Endothelial cell of umbilical vein (primary cell): ENCODE measurements around the gene PNPLA2. TPM values are rescaled to one million over a fixed set of nuclear protein-coding genes. Genes with fewer than 3 reads are reported as not detected.

Experiments used
- BruUV-seq: library from RNA; stranded (reverse); fragments of 400-500 nt; replicated peaks from 2 replicates; lab custom pipeline; 2021; lab: Mats Ljungman, UMichigan
- CTCF ChIA-PET: fragments of 300-600, 350-600 bp; sonication (Branson Sonifier 250); formaldehyde crosslinking; loops from one replicate; lab custom pipeline; 2021; ENCODE audit warnings: antibody characterized with exemption, inconsistent platforms; lab: Charles Lee
- POLR2A ChIA-PET: fragments of 300-600, 350-600 bp; sonication (Branson Sonifier 250); formaldehyde crosslinking; loops from one replicate; lab custom pipeline; 2021; ENCODE audit warnings: antibody characterized with exemption, inconsistent platforms; lab: Charles Lee
- DNase-seq: peaks from one replicate; pipeline ENCODE4 v3.0.0-alpha.2; 2011; ENCODE audit warnings: low read depth, low spot score
- FAIRE-seq: peaks from 2 replicates; lab custom pipeline; 2011; peaks lifted over from hg19 to GRCh38; lab: Jason Lieb, UNC
- H2AFZ ChIP-seq: 2 replicates; pipeline ENCODE4 v1.6.0; 2012; ENCODE audit warnings: low read depth, low read length, control low read depth, inconsistent platforms
- H3K27ac ChIP-seq: 2 replicates; pipeline ENCODE4 v1.5.1; 2011; ENCODE audit warnings: low read depth, mild to moderate bottlenecking, control low read depth, low read length, moderate library complexity; ENCODE audit not compliant: insufficient read depth
- H3K27me3 ChIP-seq, 2 experiments: 2 replicates each; pipeline versions ENCODE4 v1.6.0 to v1.6.1; 2011; ENCODE audit warnings: low read length in 2 of 2, mixed read lengths in 1 of 2; ENCODE audit not compliant: control insufficient read depth in 2 of 2, insufficient read depth in 2 of 2
- H3K36me3 ChIP-seq, 2 experiments: 2 replicates in 1 of 2; 3 replicates in 1 of 2; pipeline ENCODE4 v1.5.1; 2011; ENCODE audit warnings: low read length in 2 of 2, mild to moderate bottlenecking in 1 of 2, moderate library complexity in 1 of 2; ENCODE audit not compliant: control insufficient read depth in 2 of 2, insufficient read depth in 2 of 2; ENCODE audit errors: extremely low read depth in 1 of 2
- H3K4me1 ChIP-seq: 3 replicates; pipeline ENCODE4 v1.5.1; 2011; ENCODE audit warnings: mild to moderate bottlenecking, low read length; ENCODE audit not compliant: control insufficient read depth, insufficient read depth; ENCODE audit errors: extremely low read depth
- H3K4me2 ChIP-seq: 2 replicates; pipeline ENCODE4 v1.6.1; 2011; ENCODE audit warnings: low read length, control low read depth, mixed read lengths; ENCODE audit not compliant: insufficient read depth
- H3K4me3 ChIP-seq, 3 experiments: fragments of 200-600 bp in 1 of 3; sonication (generic), shearing (Covaris generic) in 1 of 3; replicated peaks in 1 of 3; 2 replicates each; pipeline ENCODE4 v1.5.1; 2011 to 2016; ENCODE audit warnings: control low read depth in 3 of 3, low read length in 3 of 3, mild to moderate bottlenecking in 2 of 3, inconsistent platforms in 1 of 3, low read depth in 1 of 3, moderate library complexity in 1 of 3; ENCODE audit not compliant: insufficient read depth in 1 of 3
- H3K79me2 ChIP-seq: 2 replicates; pipeline ENCODE4 v1.6.0; 2012; ENCODE audit warnings: low read length, inconsistent platforms; ENCODE audit not compliant: control insufficient read depth, insufficient read depth
- H3K9ac ChIP-seq: replicated peaks from 2 replicates; pipeline ENCODE3; 2011; ENCODE audit warnings: low read length, control low read depth; ENCODE audit not compliant: insufficient read depth; ENCODE audit errors: extremely low read depth
- H3K9me1 ChIP-seq: replicated peaks from 3 replicates; pipeline ENCODE4 v1.6.0; 2011; ENCODE audit warnings: mild to moderate bottlenecking, low read length; ENCODE audit not compliant: control insufficient read depth, insufficient read depth; ENCODE audit errors: extremely low read depth
- H3K9me3 ChIP-seq: replicated peaks from 2 replicates; pipeline ENCODE4 v1.5.1; 2012; ENCODE audit warnings: low read length, inconsistent platforms; ENCODE audit not compliant: control insufficient read depth, insufficient read depth
- H4K20me1 ChIP-seq: replicated peaks from 2 replicates; pipeline ENCODE3; 2011; ENCODE audit warnings: mild to moderate bottlenecking, low read length; ENCODE audit not compliant: control insufficient read depth, insufficient read depth; ENCODE audit errors: extremely low read depth
- CTCF ChIP-seq, 2 donors: IDR thresholded peaks; 1 replicate in 1 of 2; 2 replicates in 1 of 2; pipeline ENCODE4 v1.5.1; 2011; ENCODE audit warnings: low read length in 2 of 2, mild to moderate bottlenecking in 2 of 2, moderate library complexity in 2 of 2, control low read depth in 1 of 2, inconsistent platforms in 1 of 2, low read depth in 1 of 2; ENCODE audit not compliant: insufficient read depth in 1 of 2; ENCODE audit errors: extremely low read depth in 1 of 2
- EZH2 ChIP-seq: IDR thresholded peaks from 2 replicates; pipeline ENCODE4 v1.6.1; 2012; ENCODE audit warnings: borderline replicate concordance, low read depth, mild to moderate bottlenecking, moderate library complexity, low read length, inconsistent platforms; ENCODE audit not compliant: severe bottlenecking
- FOS ChIP-seq: IDR thresholded peaks from 2 replicates; pipeline ENCODE4 v1.6.1; 2011; ENCODE audit warnings: mild to moderate bottlenecking, low read length, moderate library complexity, borderline replicate concordance; ENCODE audit not compliant: insufficient read depth
- GATA2 ChIP-seq: IDR thresholded peaks from 2 replicates; pipeline ENCODE4 v1.7.0; 2011; ENCODE audit warnings: low read depth, mild to moderate bottlenecking, moderate library complexity, mixed read lengths, low read length; ENCODE audit not compliant: insufficient read length, insufficient read depth
- JUN ChIP-seq: IDR thresholded peaks from 2 replicates; pipeline ENCODE4 v1.6.1; 2011; ENCODE audit warnings: borderline replicate concordance, low read depth; ENCODE audit not compliant: insufficient read length, insufficient read depth
- MAX ChIP-seq: IDR thresholded peaks from 2 replicates; pipeline ENCODE4 v1.6.1; 2011; ENCODE audit not compliant: insufficient read depth, insufficient read length
- MYC ChIP-seq: IDR thresholded peaks from one replicate; pipeline ENCODE4 v1.6.1; 2011; ENCODE audit warnings: mild to moderate bottlenecking, low read depth, low read length
- POLR2A ChIP-seq: IDR thresholded peaks from 2 replicates; pipeline ENCODE4 v1.6.1; 2012; ENCODE audit warnings: low read depth, mild to moderate bottlenecking, control low read depth, low read length
- POLR2AphosphoS5 ChIP-seq: IDR thresholded peaks from 2 replicates; pipeline ENCODE4 v1.6.1; 2012; ENCODE audit warnings: low read depth, mild to moderate bottlenecking, control low read depth, low read length, moderate library complexity; ENCODE audit not compliant: insufficient read depth
- dilution Hi-C: fragments of 300-500 bp; cut with MboI; formaldehyde crosslinking; loops from one replicate; pipeline ENCODE4 v1.15.0; 2019; ENCODE audit warnings: low sequenced_read_pairs; ENCODE audit not compliant: extremely low pct_ligation_motif_present
- intact Hi-C: fragments of 100-400 bp; cut with micrococcal nuclease; formaldehyde crosslinking; loops from one replicate; pipeline ENCODE4 v1.10.0; 2022
- polyA plus RNA-seq, 4 experiments: library from polyadenylated mRNA; depleted of rRNA in 3 of 4; stranded (reverse) in 3 of 4; unstranded in 1 of 4; fragments of >200 nt; gene quantifications; 2 replicates each; pipeline versions ENCODE4 v1.2.1 to v1.2.3, GENCODE V29; 2011 to 2012; ENCODE audit warnings: missing spikeins in 1 of 4
- total RNA-seq: library from RNA; stranded (reverse); gene quantifications from 2 replicates; pipeline ENCODE4 v1.2.3, GENCODE V29; 2021

The PNPLA2 gene
- total and polyA plus RNA-seq, 2 donors (not counting 3 experiments of a cell fraction or from before 2014, with no cell fraction given), result 73.1 to 75.6 TPM

- DNase-seq (no peak), FAIRE-seq (no peak)
- H3K9me1 ChIP-seq, result no peaks in the 10 kb centered on the region
- H3K4me1 ChIP-seq, result peaks cover 41% of the 10 kb centered on the region
- BruUV-seq, result no TSS peak
- peak overlapping the region; percentile 35 for H3K27ac ChIP-seq
- H3K36me3 ChIP-seq, result peaks cover 4 to 11% of the 10 kb centered on the region in 2 experiments
- H3K9me3 ChIP-seq, result no peaks in the 10 kb centered on the region
- H3K9ac ChIP-seq, result no peak overlapping the region
- H3K4me2 ChIP-seq, result peak overlapping the region; percentile 58
- H4K20me1 ChIP-seq, result no peaks in the 10 kb centered on the region
- peak overlapping the region; percentile 35 for H2AFZ ChIP-seq
- CTCF ChIA-PET, result interaction anchor here (1.1 to 2.7 kb wide), 4 partner anchors 10 to 222 kb away, joined by 3 to 10 read pairs (median 6); partner anchors contain the start of genes PIDD1 and PNPLA2
- intact Hi-C loops, result loop anchor here (1.0 kb wide), 1 partner anchor 9 kb away; no protein-coding TSS in a partner anchor
- H3K79me2 ChIP-seq, result peaks cover 6% of the 10 kb centered on the region
- dilution Hi-C loops, result no loop called here
- H3K4me3 ChIP-seq, result peak overlapping the region in 1 of 3 experiments; percentile 7
- H3K27me3 ChIP-seq, result no peaks in the 10 kb centered on the region
- POLR2A ChIA-PET, result interaction anchor here (1.1 to 3.6 kb wide), 5 partner anchors 8 to 19 kb away, joined by 3 to 28 read pairs (median 7); partner anchors contain the start of genes PNPLA2, POLR2L, RPLP2 and TSPAN4
- TF ChIP-seq POLR2A (no peak), POLR2AphosphoS5 (no peak), MYC (no peak), MAX (no peak), JUN (no peak), FOS (no peak), GATA2 (no peak), EZH2 (no peak), CTCF (IDR thresholded peaks at IDR 0.05; ENCODE audit: extremely low read depth in 1 of 2, insufficient read depth in 1 of 2, low read depth in 1 of 2, low read length in 2 of 2) (no peak)
Observed at GRCh38 chr11:828506-829175, 9.9 kb downstream of the PNPLA2 start.
